Measurements from ENCODE around the gene SFXN1.

- TF ChIP-seq CTCF (conservative IDR thresholded peaks at IDR 0.05) (no peak), EZH2 (IDR thresholded peaks at IDR 0.05; ENCODE audit: low read depth) (no peak)
Measured at GRCh38 chr5:175465282-175465681, 13.1 kb upstream of the SFXN1 start.
